ENCODE measurements around the gene SCARF2. TPM values are rescaled to one million over a fixed set of nuclear protein-coding genes. Genes with fewer than 3 reads are reported as not detected.

Gene SCARF2
- total and polyA plus RNA-seq, 2 of the 13 experiments (the other 11 are each of a cell fraction or from before 2014, with no cell fraction given), result 3.3 to 6.2 TPM

- TF ChIP-seq, protein P1, sequence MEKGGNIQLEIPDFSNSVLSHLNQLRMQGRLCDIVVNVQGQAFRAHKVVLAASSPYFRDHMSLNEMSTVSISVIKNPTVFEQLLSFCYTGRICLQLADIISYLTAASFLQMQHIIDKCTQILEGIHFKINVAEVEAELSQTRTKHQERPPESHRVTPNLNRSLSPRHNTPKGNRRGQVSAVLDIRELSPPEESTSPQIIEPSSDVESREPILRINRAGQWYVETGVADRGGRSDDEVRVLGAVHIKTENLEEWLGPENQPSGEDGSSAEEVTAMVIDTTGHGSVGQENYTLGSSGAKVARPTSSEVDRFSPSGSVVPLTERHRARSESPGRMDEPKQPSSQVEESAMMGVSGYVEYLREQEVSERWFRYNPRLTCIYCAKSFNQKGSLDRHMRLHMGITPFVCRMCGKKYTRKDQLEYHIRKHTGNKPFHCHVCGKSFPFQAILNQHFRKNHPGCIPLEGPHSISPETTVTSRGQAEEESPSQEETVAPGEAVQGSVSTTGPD (CRISPR knock-in tag; IDR thresholded peaks at IDR 0.05), result no peak
- peak; percentile 50; the same call in 1 of the 2 replicates for TF ChIP-seq HES4 (CRISPR knock-in tag; IDR thresholded peaks at IDR 0.05; ENCODE audit: borderline replicate concordance)
- TF ChIP-seq SALL1 (CRISPR knock-in tag; IDR thresholded peaks at IDR 0.05), result 0 out of 2 replicates have a peak, but pooled peaks have one; percentile 13
- 0 out of 2 replicates have a peak, but pooled peaks have one; percentile 29 for TF ChIP-seq ZNF30 (CRISPR knock-in tag; IDR thresholded peaks at IDR 0.05)
- no peak for TF ChIP-seq FLYWCH1 (CRISPR knock-in tag; IDR thresholded peaks at IDR 0.05)
- TF ChIP-seq MAZ (IDR thresholded peaks at IDR 0.05; ENCODE audit: borderline replicate concordance, low read depth, low read length), result no peak
- TF ChIP-seq MAZ (CRISPR knock-in tag; IDR thresholded peaks at IDR 0.05; ENCODE audit: low read depth), result peak; percentile 32; the same call in 1 of the 2 replicates
- TF ChIP-seq ZNF768 (CRISPR knock-in tag; IDR thresholded peaks at IDR 0.05), result 0 out of 2 replicates have a peak, but pooled peaks have one; percentile 46
- TF ChIP-seq PTBP1 (IDR thresholded peaks at IDR 0.05; ENCODE audit: low read depth, low read length, poor library complexity, severe bottlenecking), result no peak
- TF ChIP-seq ZSCAN31 (CRISPR knock-in tag; IDR thresholded peaks at IDR 0.05; ENCODE audit: low read depth), result peak; percentile 29; the same call in 1 of the 2 replicates
- no peak for TF ChIP-seq CREBL2 (CRISPR knock-in tag; IDR thresholded peaks at IDR 0.05; ENCODE audit: borderline replicate concordance)
- TF ChIP-seq ZNF777 (CRISPR knock-in tag; IDR thresholded peaks at IDR 0.05), result peak; percentile 60
- TF ChIP-seq LBX2 (CRISPR knock-in tag; IDR thresholded peaks at IDR 0.05; ENCODE audit: borderline replicate concordance), result peak; percentile 60; the same call in 1 of the 2 replicates
- TF ChIP-seq ZNF687 (CRISPR knock-in tag; IDR thresholded peaks at IDR 0.05), result peak; percentile 71
- no peak for TF ChIP-seq CHD4 (IDR thresholded peaks at IDR 0.05; ENCODE audit: borderline replicate concordance, low read length)
- 0 out of 2 replicates have a peak, but pooled peaks have one; percentile 33 for TF ChIP-seq ZNF430 (CRISPR knock-in tag; IDR thresholded peaks at IDR 0.05)
- TF ChIP-seq BRCA1 (CRISPR knock-in tag; IDR thresholded peaks at IDR 0.05), result 0 out of 2 replicates have a peak, but pooled peaks have one; percentile 30
- 0 out of 2 replicates have a peak, but pooled peaks have one; percentile 9 for TF ChIP-seq GABPB1 (CRISPR knock-in tag; IDR thresholded peaks at IDR 0.05)
- peak; percentile 34; the same call in 1 of the 2 replicates for TF ChIP-seq ZNF839 (CRISPR knock-in tag; IDR thresholded peaks at IDR 0.05; ENCODE audit: borderline replicate concordance)
- peak; percentile 27; the same call in 1 of the 2 replicates for TF ChIP-seq ZMYM2 (CRISPR knock-in tag; IDR thresholded peaks at IDR 0.05)
- TF ChIP-seq ARHGAP35 (CRISPR knock-in tag; IDR thresholded peaks at IDR 0.05; ENCODE audit: borderline replicate concordance), result 0 out of 2 replicates have a peak, but pooled peaks have one; percentile 17
Measured at GRCh38 chr22:20436768-20437612, 635 bp downstream of the SCARF2 start (continued).

Measured in HepG2 (cell line).